WTC11 (cell line): Measurements from ENCODE around the gene FERMT3. TPM values are rescaled to one million over a fixed set of nuclear protein-coding genes. Genes with fewer than 3 reads are reported as not detected.

ENCODE experiments used
- ATAC-seq: fragments of 200-7000 bp; cut with Tn5 transposase; 2 replicates; pipeline ENCODE4 v1.10.0; 2021; ENCODE audit warnings: mild to moderate bottlenecking, moderate library complexity
- CTCF ChIA-PET: fragments of 300-600 bp; sonication (Branson Sonifier 250); formaldehyde crosslinking; loops from one replicate; lab custom pipeline; 2021; ENCODE audit warnings: antibody characterized with exemption; lab: Charles Lee
- POLR2A ChIA-PET: fragments of 350-600 bp; sonication (Branson Sonifier 250); formaldehyde crosslinking; loops from one replicate; lab custom pipeline; 2021; ENCODE audit warnings: antibody characterized with exemption; lab: Charles Lee
- DNase-seq: peaks from one replicate; pipeline ENCODE4 v3.0.0; 2021; ENCODE audit warnings: low spot score
- H3K27ac Mint-ChIP-seq: 2 replicates; pipeline ENCODE4 v1.8.0; 2021; ENCODE audit warnings: mixed read lengths
- H3K27me3 Mint-ChIP-seq: 2 replicates; pipeline ENCODE4 v1.8.0; 2021; ENCODE audit warnings: low read depth, mild to moderate bottlenecking, moderate library complexity, mixed read lengths
- H3K36me3 Mint-ChIP-seq: 2 replicates; pipeline ENCODE4 v1.8.0; 2021; ENCODE audit warnings: mixed read lengths
- H3K4me1 Mint-ChIP-seq: 2 replicates; pipeline ENCODE4 v1.8.0; 2022; ENCODE audit warnings: mixed read lengths
- H3K4me3 Mint-ChIP-seq: 2 replicates; pipeline ENCODE4 v1.8.0; 2021; ENCODE audit warnings: mild to moderate bottlenecking, moderate library complexity, mixed read lengths
- H3K9me3 Mint-ChIP-seq: 2 replicates; pipeline ENCODE4 v1.8.0; 2021; ENCODE audit warnings: mixed read lengths
- ATF6 ChIP-seq: sonication (generic); formaldehyde crosslinking; IDR thresholded peaks from 2 replicates; pipeline ENCODE4 v1.8.1; 2023; ENCODE audit warnings: mild to moderate bottlenecking, missing genetic modification reagents
- CBFB ChIP-seq: sonication (generic); formaldehyde crosslinking; IDR thresholded peaks from 2 replicates; pipeline ENCODE4 v1.8.1; 2022; ENCODE audit warnings: mild to moderate bottlenecking, low read depth, missing genetic modification reagents
- CREB1 ChIP-seq: sonication (generic); formaldehyde crosslinking; IDR thresholded peaks from 2 replicates; pipeline ENCODE4 v1.8.0; 2023; ENCODE audit warnings: mild to moderate bottlenecking, missing genetic modification reagents
- CREM ChIP-seq: sonication (generic); formaldehyde crosslinking; IDR thresholded peaks from 2 replicates; pipeline ENCODE4 v1.8.1; 2022; ENCODE audit warnings: mild to moderate bottlenecking, missing genetic modification reagents, moderate library complexity
- E2F5 ChIP-seq: sonication (generic); formaldehyde crosslinking; IDR thresholded peaks from 2 replicates; pipeline ENCODE4 v1.8.1; 2022; ENCODE audit warnings: mild to moderate bottlenecking, moderate library complexity, missing genetic modification reagents
- EMX1 ChIP-seq: fragments of 250-450 bp; sonication (Bioruptor Pico); IDR thresholded peaks from 2 replicates; pipeline ENCODE4 v1.8.0; 2021; ENCODE audit warnings: mild to moderate bottlenecking
- ESRRA ChIP-seq: sonication (generic); formaldehyde crosslinking; IDR thresholded peaks from 2 replicates; pipeline ENCODE4 v1.8.1; 2022; ENCODE audit warnings: mild to moderate bottlenecking, missing genetic modification reagents, borderline replicate concordance
- GABPB1 ChIP-seq: sonication (generic); formaldehyde crosslinking; IDR thresholded peaks from 2 replicates; pipeline ENCODE4 v1.8.1; 2023; ENCODE audit warnings: mild to moderate bottlenecking, missing genetic modification reagents
- GRHL2 ChIP-seq: fragments of 250-450 bp; sonication (Bioruptor Pico); IDR thresholded peaks from 2 replicates; pipeline ENCODE4 v1.8.0; 2022; ENCODE audit warnings: mild to moderate bottlenecking, moderate library complexity; ENCODE audit not compliant: insufficient replicate concordance, severe bottlenecking
- HMGA2 ChIP-seq: fragments of 250-450 bp; sonication (Bioruptor Pico); IDR thresholded peaks from 2 replicates; pipeline ENCODE4 v1.4.0; 2021; ENCODE audit warnings: mild to moderate bottlenecking, moderate library complexity
- HMGXB4 ChIP-seq: sonication (generic); formaldehyde crosslinking; IDR thresholded peaks from 2 replicates; pipeline ENCODE4 v1.8.1; 2023; ENCODE audit warnings: mild to moderate bottlenecking, moderate library complexity, missing genetic modification reagents
- JAZF1 ChIP-seq: fragments of 250-450 bp; sonication (Bioruptor Pico); IDR thresholded peaks from 2 replicates; pipeline ENCODE4 v1.9.0; 2021; ENCODE audit warnings: moderate library complexity, mild to moderate bottlenecking, inconsistent platforms
- MAX ChIP-seq: sonication (generic); formaldehyde crosslinking; IDR thresholded peaks from 2 replicates; pipeline ENCODE4 v1.8.0; 2022; ENCODE audit warnings: mild to moderate bottlenecking, missing genetic modification reagents
- MXD4 ChIP-seq: fragments of 250-450 bp; sonication (Bioruptor Pico); IDR thresholded peaks from 2 replicates; pipeline ENCODE4 v1.8.0; 2021; ENCODE audit warnings: mild to moderate bottlenecking, moderate library complexity, borderline replicate concordance
- MYBL2 ChIP-seq: sonication (generic); formaldehyde crosslinking; IDR thresholded peaks from 2 replicates; pipeline ENCODE4 v1.8.1; 2023; ENCODE audit warnings: mild to moderate bottlenecking, moderate library complexity, missing genetic modification reagents
- NR1H2 ChIP-seq: sonication (generic); formaldehyde crosslinking; IDR thresholded peaks from 2 replicates; pipeline ENCODE4 v1.9.0; 2021; ENCODE audit warnings: mild to moderate bottlenecking, moderate library complexity, missing genetic modification reagents
- SP1 ChIP-seq: sonication (generic); formaldehyde crosslinking; conservative IDR thresholded peaks from 2 replicates; pipeline ENCODE4 v1.8.1; 2022; ENCODE audit warnings: missing genetic modification reagents
- STAT6 ChIP-seq: sonication (generic); formaldehyde crosslinking; conservative IDR thresholded peaks from 2 replicates; pipeline ENCODE4 v1.8.1; 2023; ENCODE audit warnings: mild to moderate bottlenecking, low read depth, missing genetic modification reagents, moderate library complexity
- ZBTB21 ChIP-seq: sonication (generic); formaldehyde crosslinking; IDR thresholded peaks from 2 replicates; pipeline ENCODE4 v1.8.1; 2023; ENCODE audit warnings: mild to moderate bottlenecking, missing genetic modification reagents, borderline replicate concordance
- ZNF232 ChIP-seq: sonication (generic); formaldehyde crosslinking; IDR thresholded peaks from 2 replicates; pipeline ENCODE4 v1.8.0; 2022; ENCODE audit warnings: mild to moderate bottlenecking, missing genetic modification reagents
- ZNF512 ChIP-seq: sonication (generic); formaldehyde crosslinking; IDR thresholded peaks from 2 replicates; pipeline ENCODE4 v1.8.1; 2022; ENCODE audit warnings: missing genetic modification reagents, borderline replicate concordance
- ZSCAN18 ChIP-seq: fragments of 250-450 bp; sonication (Bioruptor Pico); IDR thresholded peaks from 2 replicates; pipeline ENCODE4 v2.1.2; 2022; ENCODE audit warnings: mild to moderate bottlenecking, moderate library complexity
- total RNA-seq: library from RNA; stranded (reverse); gene quantifications from 3 replicates; pipeline ENCODE4 v1.2.3, GENCODE V29; 2021

Gene FERMT3
- total RNA-seq, 1 experiment from 2014 or later = 3.8 TPM

- TF ChIP-seq CREB1 (no peak), GABPB1 (no peak), ZBTB21 (no peak), ESRRA (no peak), STAT6 (no peak), SP1 (CRISPR knock-in tag) (no peak), MYBL2 (CRISPR knock-in tag) (no peak), CREM (CRISPR knock-in tag) (no peak), GRHL2 (CRISPR knock-in tag) (no peak), E2F5 (CRISPR knock-in tag) (no peak)
- no peak overlapping the region; the same call in 1 of the 2 replicates for H3K27ac Mint-ChIP-seq
- POLR2A ChIA-PET = no interaction called here
- H3K27me3 Mint-ChIP-seq = no peaks in the 10 kb centered on the region
- CTCF ChIA-PET = interaction anchor here (1.2 kb wide), 1 partner anchor 55 kb away, joined by 3 read pairs; no protein-coding TSS in a partner anchor
- H3K36me3 Mint-ChIP-seq = peaks cover 37% of the 10 kb centered on the region
- no peak overlapping the region for H3K4me3 Mint-ChIP-seq
- H3K4me1 Mint-ChIP-seq = no peaks in the 10 kb centered on the region; the same call in 1 of the 2 replicates
- no peaks in the 10 kb centered on the region for H3K9me3 Mint-ChIP-seq
- ATAC-seq (no peak), DNase-seq (no peak)
Measured at GRCh38 chr11:64259533-64260067, 53.1 kb downstream of the FERMT3 start.

- H3K4me3 Mint-ChIP-seq = no peak overlapping the region
- no peak overlapping the region for H3K27ac Mint-ChIP-seq
- no peaks in the 10 kb centered on the region for H3K9me3 Mint-ChIP-seq
- ATAC-seq = no peak
- H3K36me3 Mint-ChIP-seq = peaks cover 37% of the 10 kb centered on the region
- no peaks in the 10 kb centered on the region; the same call in 1 of the 2 replicates for H3K4me1 Mint-ChIP-seq
- CTCF ChIA-PET = interaction anchor here (1.5 kb wide), 1 partner anchor 10 kb away, joined by 4 read pairs; no protein-coding TSS in a partner anchor
- no peak for DNase-seq
- H3K27me3 Mint-ChIP-seq = no peaks in the 10 kb centered on the region
- POLR2A ChIA-PET = no interaction called here
- TF ChIP-seq HMGA2 (CRISPR knock-in tag) = no peak
- TF ChIP-seq CBFB (CRISPR knock-in tag) = no peak
- TF ChIP-seq MXD4 = no peak
- TF ChIP-seq HMGXB4 (CRISPR knock-in tag) = no peak
- no peak for TF ChIP-seq MAX
- no peak for TF ChIP-seq ZNF512 (CRISPR knock-in tag)
- TF ChIP-seq ZNF232 (CRISPR knock-in tag) = no peak
- TF ChIP-seq ZSCAN18 (CRISPR knock-in tag) = no peak
- TF ChIP-seq EMX1 (CRISPR knock-in tag) = no peak
- no peak for TF ChIP-seq JAZF1 (CRISPR knock-in tag)
- no peak for TF ChIP-seq ATF6
- no peak for TF ChIP-seq NR1H2
Measured at GRCh38 chr11:64260147-64260708, 53.7 kb downstream of the FERMT3 start.
